Sigmoid colon (tissue), 4 donors: ENCODE data around the gene KCNAB1.

Experiments used
- EP300 ChIP-seq, 4 donors: sonication (generic); formaldehyde crosslinking; IDR thresholded peaks; one replicate each; pipeline ENCODE4 v1.6.1; 2017; ENCODE audit warnings: antibody characterized with exemption in 4 of 4
- POLR2A ChIP-seq, 2 donors: fragments of 450-650 bp; IDR thresholded peaks; one replicate each; pipeline ENCODE4 v1.6.1; 2016; ENCODE audit warnings: antibody characterized with exemption in 2 of 2, mild to moderate bottlenecking in 2 of 2, moderate library complexity in 2 of 2

DNA sequence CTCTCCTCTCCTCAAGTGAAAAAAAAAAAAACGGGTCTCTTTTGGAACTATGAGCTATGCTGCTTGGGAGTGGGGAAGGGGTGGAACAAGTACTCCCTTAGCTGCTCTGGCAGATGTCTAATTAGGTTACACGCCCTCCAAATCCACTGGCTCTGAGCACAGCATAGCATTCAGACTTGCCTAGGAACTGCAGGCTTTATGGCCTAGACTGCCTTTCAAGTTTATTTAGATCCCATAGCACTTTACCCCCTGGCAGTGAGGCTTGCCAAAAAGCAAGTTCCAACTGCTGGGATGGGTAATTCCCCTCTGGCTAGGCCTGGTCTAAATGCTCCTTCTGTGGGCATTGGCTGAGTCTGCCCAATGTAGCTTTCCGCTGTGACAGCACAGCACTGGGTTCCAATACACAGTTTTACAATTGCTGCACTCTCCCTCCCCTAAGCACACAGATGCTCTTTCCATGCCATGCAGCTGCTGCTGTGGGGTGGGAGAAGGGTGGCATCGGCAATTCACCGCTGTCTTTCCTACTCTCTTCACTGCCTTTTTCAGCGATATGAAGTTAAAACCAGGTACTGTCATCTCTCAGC is 152.8 kb downstream of the KCNAB1 start:
- TF ChIP-seq EP300 (IDR thresholded peaks at IDR 0.05) (no peak), POLR2A (IDR thresholded peaks at IDR 0.05) (no peak)
